ENCODE data around the gene TARM1. TPM values are rescaled to one million over a fixed set of nuclear protein-coding genes. Genes with fewer than 3 reads are reported as not detected.

The TARM1 gene
- total RNA-seq, 1 donor from 2014 or later: not detected

DNA sequence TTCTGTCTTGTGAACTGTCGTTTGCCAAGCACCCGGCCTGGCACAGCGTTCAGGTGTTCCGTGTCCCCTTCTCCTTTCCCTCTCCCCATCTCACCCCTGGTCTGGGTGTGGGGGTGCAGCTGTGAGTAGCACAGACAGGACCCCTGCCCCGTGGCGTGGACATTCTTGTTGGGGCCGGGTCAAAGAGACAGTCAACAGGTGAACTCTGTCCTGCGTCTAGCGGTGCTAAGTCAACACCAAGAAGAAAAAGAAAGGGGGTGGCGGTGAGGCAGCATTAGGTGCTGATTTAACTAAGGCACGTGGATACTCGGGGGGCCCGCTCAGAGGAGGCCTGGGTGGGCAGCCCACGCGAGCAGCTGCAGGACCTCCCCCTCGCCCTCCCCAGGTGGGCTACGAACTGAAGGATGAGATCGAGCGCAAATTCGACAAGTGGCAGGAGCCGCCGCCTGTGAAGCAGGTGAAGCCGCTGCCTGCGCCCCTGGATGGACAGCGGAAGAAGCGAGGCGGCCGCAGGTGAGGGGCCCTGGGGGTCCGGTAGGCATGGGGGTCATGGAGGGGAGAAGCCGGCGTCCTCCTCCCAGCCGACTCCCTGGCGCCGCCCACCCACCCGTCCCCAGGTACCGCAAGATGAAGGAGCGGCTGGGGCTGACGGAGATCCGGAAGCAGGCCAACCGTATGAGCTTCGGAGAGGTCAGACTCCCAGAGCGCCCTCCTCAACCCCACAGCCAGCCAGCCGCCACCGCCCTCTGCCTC lies 46.7 kb upstream of the TARM1 start:
- Mint-ChIP-seq H3K27me3 (ENCODE audit: unreplicated experiment) (peaks cover under 1% of the 10 kb centered on the region), H3K36me3 (ENCODE audit: unreplicated experiment) (no peaks in the 10 kb centered on the region), H3K4me1 (ENCODE audit: low read depth, unreplicated experiment) (no peaks in the 10 kb centered on the region), H3K4me3 (ENCODE audit: unreplicated experiment) (no peak overlapping the region), H3K27ac (ENCODE audit: unreplicated experiment) (no peak overlapping the region), H3K9me3 (ENCODE audit: unreplicated experiment) (no peaks in the 10 kb centered on the region)
- DNase-seq: no peak
- no peak for TF ChIP-seq CTCF (IDR thresholded peaks at IDR 0.05; ENCODE audit: partially characterized antibody, unreplicated experiment)

DNA sequence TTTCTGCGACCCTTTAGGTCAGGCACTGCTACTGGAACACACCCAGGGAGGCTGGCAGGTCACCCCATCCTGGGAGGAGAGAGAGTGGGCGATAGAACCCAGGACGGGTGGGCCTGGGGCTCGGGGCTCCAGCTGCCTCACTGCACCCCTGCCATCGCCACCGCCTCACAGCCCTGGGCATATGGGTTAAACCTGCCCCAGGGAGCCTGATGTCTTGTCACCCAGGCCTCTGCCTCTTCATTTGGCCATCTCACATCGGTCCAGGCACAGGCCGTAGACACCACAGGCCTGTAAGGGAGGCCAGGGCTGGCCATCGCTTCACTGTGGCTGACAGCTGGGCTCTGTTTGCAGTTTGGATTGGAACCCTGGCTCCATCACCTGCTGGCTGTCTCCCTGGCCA lies 44.5 kb upstream of the TARM1 start:
- Mint-ChIP-seq H3K9me3 (ENCODE audit: unreplicated experiment) (no peaks in the 10 kb centered on the region), H3K36me3 (ENCODE audit: unreplicated experiment) (no peaks in the 10 kb centered on the region), H3K4me1 (ENCODE audit: low read depth, unreplicated experiment) (no peaks in the 10 kb centered on the region), H3K27me3 (ENCODE audit: unreplicated experiment) (peaks cover 1% of the 10 kb centered on the region), H3K27ac (ENCODE audit: unreplicated experiment) (no peak overlapping the region), H3K4me3 (ENCODE audit: unreplicated experiment) (no peak overlapping the region)
- DNase-seq: no peak
- TF ChIP-seq CTCF (IDR thresholded peaks at IDR 0.05; ENCODE audit: partially characterized antibody, unreplicated experiment): no peak

DNA sequence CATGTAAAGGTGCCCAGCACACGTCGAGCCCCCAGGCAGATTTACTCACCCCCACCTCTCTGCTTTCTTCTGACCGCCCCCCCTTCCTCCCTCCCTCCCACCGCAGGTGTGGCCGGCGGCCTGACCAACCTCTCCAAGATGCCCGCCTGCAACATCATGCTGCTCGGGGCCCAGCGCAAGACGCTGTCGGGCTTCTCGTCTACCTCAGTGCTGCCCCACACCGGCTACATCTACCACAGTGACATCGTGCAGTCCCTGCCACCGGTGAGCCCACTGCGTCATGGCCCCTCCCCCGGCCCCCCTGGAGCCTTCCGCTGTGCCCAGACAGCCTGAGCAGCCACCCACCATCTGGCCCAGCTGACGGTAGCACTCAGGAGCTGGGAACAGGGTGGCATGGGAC lies 43.2 kb upstream of the TARM1 start:
- DNase-seq: no peak
- H3K36me3 Mint-ChIP-seq (ENCODE audit: unreplicated experiment): no peaks in the 10 kb centered on the region
- no peak for TF ChIP-seq CTCF (IDR thresholded peaks at IDR 0.05; ENCODE audit: partially characterized antibody, unreplicated experiment)
- no peak overlapping the region for H3K27ac Mint-ChIP-seq (ENCODE audit: unreplicated experiment)
- no peaks in the 10 kb centered on the region for H3K4me1 Mint-ChIP-seq (ENCODE audit: low read depth, unreplicated experiment)
- peaks cover 2% of the 10 kb centered on the region for H3K9me3 Mint-ChIP-seq (ENCODE audit: unreplicated experiment)
- peaks cover 3% of the 10 kb centered on the region for H3K27me3 Mint-ChIP-seq (ENCODE audit: unreplicated experiment)
- no peak overlapping the region for H3K4me3 Mint-ChIP-seq (ENCODE audit: unreplicated experiment)

- no peak for DNase-seq
- no peak overlapping the region for H3K4me3 Mint-ChIP-seq (ENCODE audit: unreplicated experiment)
- no peaks in the 10 kb centered on the region for H3K36me3 Mint-ChIP-seq (ENCODE audit: unreplicated experiment)
- peaks cover 3% of the 10 kb centered on the region for H3K27me3 Mint-ChIP-seq (ENCODE audit: unreplicated experiment)
- no peak for TF ChIP-seq CTCF (IDR thresholded peaks at IDR 0.05; ENCODE audit: partially characterized antibody, unreplicated experiment)
- peaks cover 2% of the 10 kb centered on the region for H3K9me3 Mint-ChIP-seq (ENCODE audit: unreplicated experiment)
- no peak overlapping the region for H3K27ac Mint-ChIP-seq (ENCODE audit: unreplicated experiment)
- no peaks in the 10 kb centered on the region for H3K4me1 Mint-ChIP-seq (ENCODE audit: low read depth, unreplicated experiment)
Observed at GRCh38 chr19:54123682-54124081, 42.5 kb upstream of the TARM1 start.

GRCh38 chr19:54121259-54121658 lies 40.1 kb upstream of the TARM1 start:
- Mint-ChIP-seq H3K4me3 (ENCODE audit: unreplicated experiment) (no peak overlapping the region), H3K27me3 (ENCODE audit: unreplicated experiment) (peaks cover 6% of the 10 kb centered on the region), H3K36me3 (ENCODE audit: unreplicated experiment) (no peaks in the 10 kb centered on the region), H3K9me3 (ENCODE audit: unreplicated experiment) (peaks cover 2% of the 10 kb centered on the region), H3K27ac (ENCODE audit: unreplicated experiment) (no peak overlapping the region), H3K4me1 (ENCODE audit: low read depth, unreplicated experiment) (peaks cover 3% of the 10 kb centered on the region)
- no peak for DNase-seq
- TF ChIP-seq CTCF (IDR thresholded peaks at IDR 0.05; ENCODE audit: partially characterized antibody, unreplicated experiment): no peak

Measured in glutamatergic neuron (in vitro differentiated cells).